CD4-positive, alpha-beta memory T cell (primary cell): ENCODE results near the gene RBMS3. TPM values are rescaled to one million over a fixed set of nuclear protein-coding genes. Genes with fewer than 3 reads are reported as not detected.
"Not testable (repeated sequence)": the region's sequence is repeated elsewhere in the genome, so short reads cannot be mapped to it uniquely, and the experiment has no call there.

ENCODE experiments used
- CTCF ChIA-PET: fragments of 350-600 bp; sonication (Branson Sonifier 250); formaldehyde crosslinking; loops from one replicate; lab custom pipeline; 2021; ENCODE audit warnings: inconsistent platforms; ENCODE audit not compliant: partially characterized antibody; lab: Charles Lee
- POLR2A ChIA-PET: fragments of 350-600 bp; sonication (Branson Sonifier 250); formaldehyde crosslinking; loops from one replicate; lab custom pipeline; 2021; ENCODE audit not compliant: partially characterized antibody; lab: Charles Lee
- DNase-seq, 5 donors: peaks; one replicate each; pipeline versions ENCODE4 v3.0.0 to v3.0.0-alpha.2; 2020 to 2022; ENCODE audit warnings: mixed read lengths in 1 of 5
- H3K27ac ChIP-seq: one replicate; pipeline ENCODE4 v1.7.0; 2013; ENCODE audit warnings: low read depth, low read length
- H3K27me3 ChIP-seq: 2 replicates; pipeline ENCODE4 v1.7.0; 2013; ENCODE audit warnings: mild to moderate bottlenecking, low read length, moderate library complexity; ENCODE audit not compliant: insufficient read depth
- H3K36me3 ChIP-seq: 2 replicates; pipeline ENCODE4 v1.7.0; 2013; ENCODE audit warnings: mild to moderate bottlenecking, low read length, moderate library complexity; ENCODE audit not compliant: insufficient read depth
- H3K4me1 ChIP-seq: 2 replicates; pipeline ENCODE4 v1.7.0; 2013; ENCODE audit warnings: mild to moderate bottlenecking, low read length, moderate library complexity; ENCODE audit not compliant: insufficient read depth
- H3K4me3 ChIP-seq, 2 donors: one replicate each; pipeline ENCODE4 v1.7.0; 2013; ENCODE audit warnings: low read length in 2 of 2, mild to moderate bottlenecking in 1 of 2
- H3K9me3 ChIP-seq, 2 donors: one replicate each; pipeline ENCODE4 v1.7.0; 2013; ENCODE audit warnings: low read length in 2 of 2, control low read depth in 1 of 2; ENCODE audit not compliant: control insufficient read depth in 1 of 2
- H3K27ac Mint-ChIP-seq, 7 donors: one replicate each; pipeline ENCODE4 v1.8.0; 2020 to 2021; ENCODE audit warnings: mixed read lengths in 7 of 7, mild to moderate bottlenecking in 6 of 7, inconsistent platforms in 3 of 7, moderate library complexity in 3 of 7
- H3K27me3 Mint-ChIP-seq, 2 donors: one replicate each; pipeline ENCODE4 v1.8.0; 2020 to 2021; ENCODE audit warnings: mixed read lengths in 2 of 2
- H3K36me3 Mint-ChIP-seq, 2 donors: one replicate each; pipeline ENCODE4 v1.8.0; 2020 to 2021; ENCODE audit warnings: mixed read lengths in 2 of 2, inconsistent platforms in 1 of 2, mild to moderate bottlenecking in 1 of 2
- H3K4me1 Mint-ChIP-seq, 4 donors: one replicate each; pipeline ENCODE4 v1.8.0; 2020 to 2021; ENCODE audit warnings: mixed read lengths in 4 of 4, mild to moderate bottlenecking in 1 of 4
- H3K4me3 Mint-ChIP-seq, 8 donors: one replicate each; pipeline ENCODE4 v1.8.0; 2020 to 2021; ENCODE audit warnings: mixed read lengths in 8 of 8, mild to moderate bottlenecking in 7 of 8, moderate library complexity in 6 of 8, inconsistent platforms in 3 of 8
- H3K9me3 Mint-ChIP-seq, 8 donors: one replicate each; pipeline ENCODE4 v1.8.0; 2020 to 2021; ENCODE audit warnings: mixed read lengths in 8 of 8, mild to moderate bottlenecking in 5 of 8, inconsistent platforms in 3 of 8, moderate library complexity in 1 of 8
- intact Hi-C: fragments of 100-400 bp; cut with micrococcal nuclease; formaldehyde crosslinking; loops from one replicate; pipeline ENCODE4 v1.15.1; 2023
- polyA plus RNA-seq, 2 donors: library from polyadenylated mRNA; unstranded; fragments of 300-500 nt; fragmentation: Illumina TruSeq; gene quantifications; one replicate each; pipeline ENCODE4 v1.2.3, GENCODE V29; 2021
- total RNA-seq, 2 experiments: library from RNA; stranded (reverse); gene quantifications; one replicate each; pipeline ENCODE4 v1.2.3, GENCODE V29; 2021

RBMS3 gene
- total and polyA plus RNA-seq, 4 experiments from 2014 or later = 0.70 to 1.6 (median 1.0) TPM; not detected in 1

GRCh38 chr3:29347412-29347811, 66.5 kb downstream of the RBMS3 start:
- H3K9me3 ChIP-seq = no peaks in the 10 kb centered on the region
- no peak overlapping the region for H3K4me3 ChIP-seq
- ChIA-PET POLR2A (no interaction called here), CTCF (no interaction called here)
- H3K4me1 Mint-ChIP-seq = no peaks in the 10 kb centered on the region
- H3K27me3 Mint-ChIP-seq = no peaks in the 10 kb centered on the region
- intact Hi-C loops = no loop called here
- H3K9me3 Mint-ChIP-seq = peaks cover 0 to 3% (median 0%) of the 10 kb centered on the region in 8 donors
- H3K36me3 Mint-ChIP-seq = no peaks in the 10 kb centered on the region
- H3K27ac Mint-ChIP-seq = no peak overlapping the region
- no peaks in the 10 kb centered on the region for H3K4me1 ChIP-seq
- H3K27ac ChIP-seq = no peak overlapping the region
- no peak for DNase-seq
- no peaks in the 10 kb centered on the region for H3K36me3 ChIP-seq
- no peaks in the 10 kb centered on the region for H3K27me3 ChIP-seq
- H3K4me3 Mint-ChIP-seq = no peak overlapping the region

DNA sequence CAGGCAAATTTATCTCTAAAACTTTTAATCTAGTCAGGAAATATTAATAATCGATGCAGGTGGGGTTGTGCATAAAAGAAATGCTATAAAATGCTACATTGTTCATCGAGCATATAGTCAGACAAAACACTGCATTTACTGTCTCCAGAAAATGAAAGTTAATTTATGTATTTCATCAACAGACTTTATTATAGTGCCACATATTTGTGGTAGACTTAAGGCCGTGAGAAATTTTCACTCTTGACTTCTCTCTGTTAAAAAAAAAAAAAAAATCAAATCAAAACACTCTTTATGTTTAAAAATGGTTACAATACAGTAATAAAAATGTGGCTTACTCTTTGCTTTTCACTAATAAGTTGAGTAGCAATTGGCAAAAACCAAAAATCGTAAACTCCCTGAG, 67.4 kb downstream of the RBMS3 start:
- ChIA-PET CTCF (interaction anchor here (0.7 kb wide), 1 partner anchor 784 kb away, joined by 3 read pairs; no protein-coding TSS in a partner anchor), POLR2A (no interaction called here)
- no peaks in the 10 kb centered on the region for H3K4me1 Mint-ChIP-seq
- no peaks in the 10 kb centered on the region for H3K27me3 Mint-ChIP-seq
- Histone ChIP-seq H3K9me3 (no peaks in the 10 kb centered on the region), H3K36me3 (no peaks in the 10 kb centered on the region), H3K4me3 (no peak overlapping the region), H3K27ac (no peak overlapping the region), H3K4me1 (no peaks in the 10 kb centered on the region), H3K27me3 (no peaks in the 10 kb centered on the region)
- H3K9me3 Mint-ChIP-seq = peaks cover 0 to 3% (median 0%) of the 10 kb centered on the region in 8 donors
- H3K36me3 Mint-ChIP-seq = no peaks in the 10 kb centered on the region
- DNase-seq = no peak
- no peak overlapping the region for H3K27ac Mint-ChIP-seq
- H3K4me3 Mint-ChIP-seq = no peak overlapping the region
- intact Hi-C loops = no loop called here

- Mint-ChIP-seq H3K9me3 (peaks cover 0 to 3% (median 0%) of the 10 kb centered on the region in 8 donors), H3K4me1 (no peaks in the 10 kb centered on the region), H3K27me3 (no peaks in the 10 kb centered on the region), H3K27ac (no peak overlapping the region), H3K4me3 (no peak overlapping the region), H3K36me3 (no peaks in the 10 kb centered on the region)
- Histone ChIP-seq H3K4me1 (no peaks in the 10 kb centered on the region), H3K27me3 (no peaks in the 10 kb centered on the region), H3K27ac (no peak overlapping the region), H3K4me3 (no peak overlapping the region), H3K36me3 (no peaks in the 10 kb centered on the region), H3K9me3 (no peaks in the 10 kb centered on the region)
- intact Hi-C loops = no loop called here
- ChIA-PET CTCF (interaction anchor here (0.7 to 1.1 kb wide), 2 partner anchors 16 to 784 kb away, joined by 3 read pairs; no protein-coding TSS in a partner anchor), POLR2A (no interaction called here)
- DNase-seq = no peak
Observed at GRCh38 chr3:29349049-29349448, 68.2 kb downstream of the RBMS3 start.

GRCh38 chr3:29353807-29354206, 72.9 kb downstream of the RBMS3 start:
- ChIA-PET CTCF (interaction anchor here (1.4 kb wide), 1 partner anchor 12 kb away, joined by 3 read pairs; no protein-coding TSS in a partner anchor), POLR2A (no interaction called here)
- Histone ChIP-seq H3K9me3 (no peaks in the 10 kb centered on the region), H3K4me3 (no peak overlapping the region), H3K27me3 (no peaks in the 10 kb centered on the region), H3K27ac (no peak overlapping the region), H3K36me3 (no peaks in the 10 kb centered on the region), H3K4me1 (no peaks in the 10 kb centered on the region)
- peaks cover 0 to 4% (median 0%) of the 10 kb centered on the region in 4 donors for H3K4me1 Mint-ChIP-seq
- H3K27ac Mint-ChIP-seq = no peak overlapping the region
- no peaks in the 10 kb centered on the region for H3K27me3 Mint-ChIP-seq
- H3K9me3 Mint-ChIP-seq = peaks cover 0 to 2% (median 0%) of the 10 kb centered on the region in 8 donors
- no peaks in the 10 kb centered on the region for H3K36me3 Mint-ChIP-seq
- intact Hi-C loops = no loop called here
- peak overlapping the region in 1 of 8 donors; percentile 25 for H3K4me3 Mint-ChIP-seq
- DNase-seq = no peak

DNA sequence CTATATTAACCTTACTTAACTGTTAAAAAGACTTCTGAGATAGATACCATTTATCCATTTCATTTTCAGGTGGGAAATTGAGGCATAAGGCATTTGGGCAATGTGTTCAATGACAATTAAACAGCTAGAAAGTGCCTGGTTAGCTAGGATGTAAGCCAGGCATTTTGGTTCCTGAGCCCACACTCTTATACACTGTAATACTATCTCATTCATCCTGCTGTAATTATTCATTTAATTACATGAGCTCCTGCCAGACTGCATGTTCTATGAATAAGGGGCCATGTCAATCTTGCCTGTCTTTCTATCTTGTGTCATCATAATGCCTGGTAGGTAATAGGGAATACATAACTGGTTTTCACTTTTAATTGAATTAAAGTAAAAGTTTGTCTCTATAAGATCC, 74.0 kb downstream of the RBMS3 start:
- H3K27me3 ChIP-seq = no peaks in the 10 kb centered on the region
- H3K4me1 Mint-ChIP-seq = peaks cover 0 to 4% (median 0%) of the 10 kb centered on the region in 4 donors
- H3K4me3 ChIP-seq = no peak overlapping the region
- intact Hi-C loops = no loop called here
- H3K27ac Mint-ChIP-seq = no peak overlapping the region
- no peaks in the 10 kb centered on the region for H3K4me1 ChIP-seq
- ChIA-PET POLR2A (no interaction called here), CTCF (no interaction called here)
- no peak overlapping the region for H3K4me3 Mint-ChIP-seq
- H3K27me3 Mint-ChIP-seq = no peaks in the 10 kb centered on the region
- no peak overlapping the region for H3K27ac ChIP-seq
- H3K36me3 Mint-ChIP-seq = no peaks in the 10 kb centered on the region
- H3K36me3 ChIP-seq = no peaks in the 10 kb centered on the region
- H3K9me3 Mint-ChIP-seq = peaks cover 0 to 2% (median 0%) of the 10 kb centered on the region in 8 donors
- no peak for DNase-seq
- H3K9me3 ChIP-seq = no peaks in the 10 kb centered on the region

DNA sequence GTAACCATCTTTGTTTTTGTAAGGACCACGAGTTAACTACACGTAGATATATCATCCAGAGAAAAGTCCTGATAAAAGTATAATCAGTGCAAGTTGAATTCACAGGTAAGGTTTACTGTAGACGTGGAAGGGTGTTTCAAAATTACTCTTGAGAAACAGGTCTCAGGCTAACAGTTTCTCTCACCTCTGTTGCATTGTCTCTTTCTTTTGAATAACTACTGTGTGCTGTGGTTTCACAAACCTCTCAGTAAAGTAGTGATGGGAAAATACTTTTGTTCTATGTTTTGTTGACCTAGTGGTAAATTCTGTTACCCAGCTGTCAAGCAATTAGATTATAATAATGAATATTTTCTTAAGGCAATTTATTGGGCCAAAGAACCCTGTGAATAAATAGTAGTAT, 75.2 kb downstream of the RBMS3 start:
- Mint-ChIP-seq H3K4me3 (no peak overlapping the region), H3K36me3 (no peaks in the 10 kb centered on the region), H3K4me1 (peaks cover 0 to 4% (median 0%) of the 10 kb centered on the region in 4 donors), H3K9me3 (peaks cover 0 to 3% (median 2%) of the 10 kb centered on the region in 8 donors), H3K27ac (no peak overlapping the region), H3K27me3 (no peaks in the 10 kb centered on the region)
- Histone ChIP-seq H3K4me1 (no peaks in the 10 kb centered on the region), H3K27me3 (no peaks in the 10 kb centered on the region), H3K36me3 (no peaks in the 10 kb centered on the region), H3K9me3 (no peaks in the 10 kb centered on the region), H3K4me3 (no peak overlapping the region), H3K27ac (no peak overlapping the region)
- ChIA-PET POLR2A (no interaction called here), CTCF (no interaction called here)
- intact Hi-C loops = no loop called here
- no peak for DNase-seq

- POLR2A ChIA-PET, H3K27ac ChIP-seq, H3K4me3 ChIP-seq, H3K27me3 Mint-ChIP-seq, H3K36me3 Mint-ChIP-seq, H3K4me1 Mint-ChIP-seq, CTCF ChIA-PET, DNase-seq, H3K4me3 Mint-ChIP-seq, H3K9me3 ChIP-seq, H3K27ac Mint-ChIP-seq, H3K27me3 ChIP-seq, intact Hi-C loops, H3K4me1 ChIP-seq, H3K36me3 ChIP-seq, H3K9me3 Mint-ChIP-seq: not testable (repeated sequence)
Observed at GRCh38 chr3:29360289-29360688, 79.4 kb downstream of the RBMS3 start.

GRCh38 chr3:29363110-29363509, 82.2 kb downstream of the RBMS3 start:
- CTCF ChIA-PET = no interaction called here
- intact Hi-C loops = no loop called here
- POLR2A ChIA-PET = no interaction called here
- no peak overlapping the region for H3K27ac ChIP-seq
- no peak for DNase-seq
- Mint-ChIP-seq H3K4me1 (no peaks in the 10 kb centered on the region), H3K27me3 (no peaks in the 10 kb centered on the region), H3K9me3 (peaks cover 0 to 9% (median 2%) of the 10 kb centered on the region in 8 donors), H3K36me3 (no peaks in the 10 kb centered on the region), H3K4me3 (no peak overlapping the region), H3K27ac (no peak overlapping the region)
- H3K4me1 ChIP-seq = no peaks in the 10 kb centered on the region
- no peaks in the 10 kb centered on the region for H3K27me3 ChIP-seq
- no peaks in the 10 kb centered on the region for H3K9me3 ChIP-seq
- no peaks in the 10 kb centered on the region for H3K36me3 ChIP-seq
- no peak overlapping the region for H3K4me3 ChIP-seq
